ENCODE measurements around the gene LYZL6.
"Not testable (repeated sequence)": the region's sequence is repeated elsewhere in the genome, so short reads cannot be mapped to it uniquely, and the experiment has no call there.

Gene LYZL6

DNA sequence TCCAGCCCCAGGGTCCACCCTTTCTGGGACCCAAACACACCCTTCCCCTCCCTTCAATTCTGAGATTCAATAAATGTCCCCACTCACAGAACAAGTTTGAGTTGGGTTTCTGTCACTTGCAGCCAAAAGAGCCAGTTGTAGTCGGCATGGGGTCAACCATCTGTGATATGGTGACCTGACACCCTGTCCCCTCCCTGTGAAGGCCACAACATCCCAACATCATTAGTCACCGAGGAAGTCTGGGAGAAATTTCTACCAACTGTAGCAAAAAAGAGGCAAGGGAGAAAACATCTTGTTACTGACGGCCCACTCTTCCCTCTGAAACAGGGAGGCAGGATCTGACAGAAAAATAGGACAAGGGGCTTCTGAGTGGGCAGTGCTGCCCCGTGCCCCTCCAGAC, 638 bp upstream of the LYZL6 start:
- no peak for DNase-seq

DNA sequence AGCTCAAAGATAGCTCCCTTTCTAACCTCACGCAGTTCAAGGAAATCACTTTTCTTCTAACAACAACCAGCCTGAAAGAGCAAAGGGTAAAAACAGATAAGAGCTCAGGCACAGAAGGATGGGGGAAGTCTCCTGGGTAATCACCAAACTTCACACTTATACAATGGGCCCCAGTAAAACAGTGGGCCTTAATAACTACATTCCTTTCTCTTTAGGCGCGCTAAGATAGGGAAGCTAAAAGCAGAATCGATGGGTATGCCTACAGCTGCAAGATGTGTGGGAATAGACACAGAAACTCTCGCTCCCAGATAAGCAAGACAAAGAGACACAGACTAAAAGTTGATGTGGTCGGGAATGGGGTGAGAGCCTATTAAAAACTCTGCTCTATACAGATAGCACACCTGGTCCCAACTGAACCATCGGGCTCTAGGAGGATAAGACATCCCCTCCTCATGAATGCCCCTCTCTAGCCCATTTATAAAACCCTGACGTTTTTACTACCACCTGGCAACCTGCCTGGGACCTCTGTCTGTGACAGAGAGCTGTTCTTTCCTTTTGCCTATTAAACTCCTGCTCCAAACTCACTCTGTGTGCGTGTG, 826 bp downstream of the LYZL6 start:
- DNase-seq = no peak

DNA sequence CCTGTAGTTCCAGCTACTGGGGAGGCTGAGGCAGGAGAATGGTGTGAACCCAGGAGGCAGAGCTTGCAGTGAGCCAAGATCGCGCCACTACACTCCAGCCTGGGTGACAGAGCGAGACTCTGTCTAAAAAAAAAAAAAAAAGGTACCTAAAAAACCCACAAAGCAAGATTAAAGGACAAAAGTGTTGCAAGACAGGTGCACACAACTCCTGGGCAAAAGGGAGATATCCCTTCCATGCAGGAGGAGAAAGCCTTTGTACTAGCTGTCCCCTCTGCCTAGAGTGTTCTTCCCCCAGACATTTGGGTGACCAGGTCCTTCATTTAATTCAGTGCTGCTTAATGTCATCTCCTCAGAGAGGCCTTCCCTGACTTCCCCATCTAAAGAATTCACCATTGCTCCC, 5.0 kb downstream of the LYZL6 start:
- not testable (repeated sequence) for DNase-seq

DNA sequence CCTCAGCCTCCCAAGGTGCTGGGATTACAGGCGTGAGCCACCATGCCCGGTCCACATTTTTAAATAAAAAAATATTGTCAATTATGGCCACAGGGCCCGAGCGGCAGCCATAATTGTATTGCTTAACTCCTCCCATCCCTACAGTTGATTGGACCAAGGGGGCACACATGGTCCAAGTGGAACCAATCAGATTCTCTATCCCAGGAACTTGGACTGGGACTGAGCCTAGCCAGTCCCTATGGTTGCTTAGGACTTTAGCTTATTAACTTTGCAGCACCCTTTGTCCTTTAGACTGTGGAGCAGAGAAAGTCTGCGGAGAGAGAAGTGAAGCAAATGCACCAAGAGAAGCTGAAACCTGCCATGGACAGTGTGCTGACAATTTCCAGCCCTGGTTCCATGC, 7.5 kb downstream of the LYZL6 start:
- no peak for DNase-seq

DNA sequence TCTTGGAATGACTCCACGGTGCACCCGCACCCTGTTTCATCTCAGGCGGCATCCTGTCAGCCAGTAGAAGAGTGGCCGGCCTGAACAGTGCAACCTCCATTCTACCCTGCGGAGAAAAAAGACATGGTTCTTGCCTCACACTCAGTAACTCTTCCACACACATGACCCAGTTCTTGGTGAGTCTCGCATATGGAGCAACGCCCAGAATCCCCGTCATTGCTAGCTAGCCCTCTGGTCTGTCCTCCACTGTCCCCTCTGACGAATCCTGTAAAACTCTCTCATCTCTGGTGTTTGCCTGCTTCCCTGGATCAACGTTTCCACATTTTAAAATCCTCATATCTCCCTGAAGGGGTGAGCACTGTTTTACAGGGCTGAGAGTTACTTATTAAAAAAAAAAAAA, 8.8 kb downstream of the LYZL6 start:
- no peak for DNase-seq

DNA sequence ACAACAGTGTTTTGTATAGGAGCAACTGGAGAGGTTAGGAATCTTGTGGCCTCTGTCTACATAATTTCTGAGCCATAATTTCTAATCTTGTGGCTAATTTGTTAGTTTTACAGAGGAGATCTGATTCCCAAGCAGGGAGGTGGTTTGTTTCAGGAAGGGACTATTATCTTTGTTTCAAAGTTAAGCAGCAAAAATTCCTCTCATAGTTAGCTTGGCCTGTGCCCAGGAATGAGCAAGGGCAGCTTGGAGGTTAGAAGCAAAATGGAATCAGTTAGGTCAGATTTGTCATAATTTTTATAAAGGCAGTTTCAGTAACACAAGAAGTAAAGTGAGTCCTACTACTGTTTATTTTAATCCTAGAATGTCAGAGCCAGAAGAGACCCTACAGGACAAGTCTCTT, 10.9 kb downstream of the LYZL6 start:
- DNase-seq = no peak

DNA sequence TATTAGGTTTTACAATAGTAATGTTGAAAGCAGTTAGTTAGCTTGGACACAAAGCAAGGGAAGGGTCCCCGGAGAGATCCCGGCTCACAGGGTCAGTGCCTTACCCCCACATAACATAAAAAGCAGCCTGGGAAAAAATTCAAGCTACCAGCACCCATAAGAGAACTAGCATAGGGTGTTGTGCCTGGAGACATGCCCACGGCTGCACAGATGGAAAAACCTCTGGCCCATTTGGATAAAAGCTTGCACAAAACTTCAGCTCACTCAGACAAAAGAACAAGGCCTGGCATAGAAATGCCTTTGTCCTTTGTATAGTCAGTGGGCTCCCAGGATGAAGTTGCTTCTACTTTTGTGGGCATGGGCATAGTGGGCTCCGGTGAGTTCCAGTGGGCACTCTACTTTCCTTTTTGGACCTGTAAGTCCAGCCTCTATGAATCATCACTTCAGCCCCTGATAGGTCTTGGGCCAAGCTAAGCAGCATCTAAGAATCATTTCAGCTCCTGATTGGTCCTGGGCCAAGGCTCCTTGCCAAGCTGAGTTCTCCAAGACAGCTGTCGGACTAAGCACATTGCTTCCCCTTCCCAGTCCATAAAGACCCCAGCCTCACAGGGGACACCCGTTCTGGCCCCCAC, 11.6 kb downstream of the LYZL6 start:
- no peak for DNase-seq

DNA sequence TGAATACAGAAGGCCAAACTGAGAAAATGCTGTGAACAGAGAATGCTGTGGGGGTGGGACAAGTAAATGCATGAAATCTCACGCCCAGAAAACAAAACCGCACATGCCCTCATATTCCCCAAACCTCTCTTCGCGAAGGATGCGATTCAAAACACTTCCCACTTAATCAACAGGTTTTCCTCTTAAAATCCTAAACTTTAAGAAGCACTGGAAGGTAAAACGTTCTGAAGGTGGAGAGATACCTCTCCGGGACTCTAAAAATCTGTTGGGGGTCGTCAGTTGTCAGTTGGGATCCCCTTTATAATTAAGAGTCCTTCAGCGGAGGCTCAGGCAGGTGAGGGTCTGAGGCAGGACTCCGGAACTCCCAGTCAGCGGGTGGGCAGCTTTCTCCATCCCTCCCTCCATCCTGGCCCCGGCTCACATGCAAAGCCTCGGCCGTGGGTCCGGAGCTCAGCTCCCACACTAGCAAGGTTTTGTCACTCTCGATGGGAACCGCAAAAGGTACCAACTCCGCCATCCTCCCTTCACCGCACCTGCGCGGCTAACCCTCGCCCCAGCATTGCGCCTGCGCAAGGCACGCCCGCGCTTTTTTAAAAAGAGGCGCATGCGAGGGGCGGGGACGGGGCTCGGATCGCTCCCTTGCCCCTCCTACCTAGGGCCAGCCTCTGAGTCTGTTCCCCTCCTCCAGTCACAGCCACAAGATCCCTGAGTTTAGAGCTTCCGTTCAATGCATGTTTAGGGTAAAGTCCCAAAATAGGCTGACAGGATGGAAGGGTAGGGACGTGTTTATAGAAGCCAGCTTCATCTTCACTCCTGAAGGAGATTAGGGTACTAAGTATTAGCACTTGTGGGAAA, 13.1 kb downstream of the LYZL6 start, which contains the start of gene RDM1:
TSS of gene RDM1 (minus strand) at position 563 of the 855 bp plus-strand sequence. CDS start at position 517, 46 bp downstream.
- DNase-seq = peak; percentile 94

DNA sequence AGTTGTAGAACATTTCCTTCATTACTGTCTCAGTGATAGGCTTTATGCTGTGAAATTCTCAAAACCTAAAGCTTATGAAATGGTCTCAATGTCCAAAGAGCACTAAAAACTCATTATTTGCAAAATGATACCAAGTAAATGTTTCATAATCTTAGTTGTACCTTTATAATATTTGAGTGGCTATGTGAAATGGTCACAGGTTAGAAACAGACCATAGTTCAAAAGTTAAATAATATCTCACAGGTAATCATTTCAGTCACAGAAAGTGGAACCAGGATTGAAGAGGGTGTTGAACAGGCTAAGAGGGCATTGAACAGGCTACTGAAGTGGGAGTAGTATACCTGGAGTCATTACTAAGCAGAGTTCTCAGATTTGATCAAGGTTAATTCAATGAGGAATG, 15.8 kb downstream of the LYZL6 start:
- DNase-seq = no peak

DNA sequence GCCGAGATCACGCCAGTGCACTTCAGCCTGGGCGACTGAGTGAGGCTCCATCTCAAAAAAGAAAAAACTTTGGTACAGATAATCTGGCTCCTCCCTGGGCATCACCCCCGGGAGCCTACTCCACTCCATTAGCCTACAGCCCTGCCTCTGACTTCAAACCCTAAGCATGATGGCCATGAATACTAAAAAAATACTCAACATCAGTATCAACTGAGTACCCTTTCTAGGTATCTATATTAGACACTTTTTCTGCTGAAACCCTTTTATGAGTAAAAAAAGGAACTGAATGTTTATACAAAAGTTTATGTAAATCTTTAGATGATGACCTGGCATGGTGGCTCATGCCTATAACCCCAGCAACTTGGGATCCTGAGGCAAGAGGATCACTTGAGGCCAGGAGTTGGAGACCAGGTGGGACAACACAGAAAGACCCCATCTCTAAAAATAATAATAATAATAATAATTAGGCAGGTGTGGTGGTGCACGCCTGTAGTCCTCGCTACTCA, 19.9 kb downstream of the LYZL6 start:
- no peak for DNase-seq

DNA sequence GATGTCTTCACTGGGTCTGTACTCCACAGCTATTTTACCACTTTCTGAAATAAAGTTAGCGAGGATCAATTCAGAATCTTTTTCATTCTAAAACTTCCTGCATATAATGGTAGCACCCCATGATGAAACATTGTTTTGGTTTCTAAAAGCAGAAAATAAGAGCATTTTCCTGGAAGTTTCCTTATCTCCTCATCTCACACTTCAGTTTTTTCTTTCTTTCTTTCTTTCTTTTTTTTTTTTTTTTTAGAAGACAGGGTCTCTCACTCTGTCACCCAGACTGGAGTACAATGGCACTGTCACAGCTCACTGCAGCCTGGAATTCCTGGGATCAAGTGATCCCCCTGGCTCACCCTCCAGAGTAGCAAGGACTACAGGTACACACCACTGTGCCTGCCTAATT, 23.3 kb downstream of the LYZL6 start:
- no peak for DNase-seq

DNA sequence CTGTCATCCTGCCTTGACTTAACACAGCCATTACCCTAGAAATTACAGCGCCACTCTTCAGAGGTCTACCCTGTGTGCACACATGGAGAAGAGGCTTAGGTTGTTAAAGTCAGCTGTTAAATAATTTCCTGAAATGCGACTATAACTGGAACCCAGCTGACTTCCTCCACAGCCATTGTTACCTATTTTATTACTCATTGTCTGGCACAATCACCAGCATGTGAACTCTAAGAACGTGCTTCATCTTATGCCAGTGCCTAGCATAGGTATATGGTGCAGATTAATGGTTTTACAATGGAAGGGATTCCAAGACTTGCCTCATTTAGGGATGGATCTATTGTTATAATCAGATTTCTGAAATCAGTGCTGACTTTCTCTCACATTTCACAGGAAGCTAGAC, 24.8 kb downstream of the LYZL6 start:
- DNase-seq = no peak

DNA sequence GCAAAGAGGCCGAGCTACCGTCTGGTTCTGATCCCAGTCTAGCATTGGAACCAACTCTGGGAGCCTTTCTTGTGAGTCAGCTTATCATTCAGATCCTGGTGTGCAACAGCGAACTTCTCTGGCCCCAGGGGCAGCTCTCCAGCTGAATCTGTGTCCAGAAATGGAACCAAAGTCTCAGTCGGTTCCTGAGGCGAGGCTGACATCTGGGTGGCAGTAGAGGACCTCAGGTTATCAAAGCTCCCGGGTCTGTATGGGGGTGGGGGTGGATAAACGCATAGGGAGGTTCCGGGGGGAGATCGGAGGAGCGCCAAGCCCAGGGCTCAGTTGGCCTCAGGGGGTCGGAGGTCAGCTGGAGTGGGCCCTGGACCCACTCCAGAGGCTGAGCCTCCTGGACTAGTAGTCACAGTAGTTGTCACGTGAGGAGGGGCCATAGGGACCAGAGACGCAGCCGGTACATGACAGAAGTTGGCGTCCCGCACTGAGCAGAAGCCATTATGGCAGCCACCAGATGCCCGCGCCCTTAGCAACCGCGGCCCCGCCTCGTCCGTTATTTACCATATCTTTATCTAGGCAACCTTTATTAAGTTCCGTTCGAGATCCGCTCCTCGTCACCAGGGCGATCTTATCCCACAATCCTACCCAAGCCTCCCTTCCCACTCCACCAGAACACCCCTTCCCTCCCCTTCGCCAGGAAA, 25.8 kb downstream of the LYZL6 start:
- no peak for DNase-seq

DNA sequence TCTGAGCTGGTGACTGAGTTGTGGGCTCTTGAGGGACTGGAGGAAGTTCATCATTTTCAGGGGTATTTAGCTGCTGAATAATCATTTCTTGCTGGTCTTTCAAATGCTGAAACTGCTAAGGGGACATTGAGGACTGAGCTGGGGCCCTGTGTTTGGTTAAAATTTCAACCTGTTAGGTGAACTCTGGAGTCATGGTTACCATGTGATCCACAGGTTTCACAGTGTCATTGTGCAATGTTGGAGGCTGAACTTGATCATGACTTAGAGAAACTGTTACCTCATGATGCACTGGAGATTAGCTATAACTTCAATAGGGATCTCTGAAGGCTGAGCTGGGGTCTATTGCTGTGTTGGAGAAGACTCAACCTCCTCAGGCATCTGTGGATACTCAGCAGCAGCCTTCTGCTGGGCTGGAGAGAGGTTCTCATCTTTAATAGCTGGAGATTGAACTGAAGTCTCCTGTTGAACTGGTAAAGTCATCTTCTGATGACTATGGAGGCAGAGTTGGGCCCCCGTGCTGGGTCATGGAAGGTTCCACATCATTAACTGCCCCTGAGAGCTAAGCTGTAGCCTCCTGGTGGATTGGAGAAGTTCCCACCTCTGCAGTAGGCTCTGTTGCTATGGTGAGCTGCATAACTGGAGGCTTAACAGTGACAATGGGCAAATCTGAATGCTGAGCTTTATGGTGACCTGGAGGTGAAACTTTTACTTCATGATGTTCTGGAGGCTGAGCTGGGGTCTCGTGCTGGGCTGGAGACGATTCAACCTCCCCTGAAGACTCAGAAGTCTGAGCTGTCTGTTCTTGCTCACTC, 28.2 kb downstream of the LYZL6 start:
- no peak for DNase-seq

DNA sequence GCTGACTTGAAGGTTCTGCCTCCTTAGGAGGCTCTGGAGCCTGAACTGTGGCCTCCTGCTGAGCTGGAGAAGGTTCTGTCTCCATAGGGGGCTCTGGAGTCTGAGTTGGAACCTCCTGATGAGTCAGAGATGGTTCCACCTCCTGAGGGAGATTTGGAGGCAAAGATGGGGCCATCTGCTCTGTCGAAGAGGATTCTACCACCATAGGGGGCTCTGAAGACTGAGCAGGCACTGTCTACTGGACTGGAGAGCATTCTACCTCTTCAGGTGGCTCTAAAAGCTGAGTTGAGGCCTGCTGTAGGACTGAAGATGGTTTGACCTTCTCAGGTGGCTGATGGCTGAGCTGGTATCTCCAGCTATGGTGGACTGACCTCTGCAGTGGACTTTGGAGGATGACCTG, 29.2 kb downstream of the LYZL6 start:
- DNase-seq = no peak

DNA sequence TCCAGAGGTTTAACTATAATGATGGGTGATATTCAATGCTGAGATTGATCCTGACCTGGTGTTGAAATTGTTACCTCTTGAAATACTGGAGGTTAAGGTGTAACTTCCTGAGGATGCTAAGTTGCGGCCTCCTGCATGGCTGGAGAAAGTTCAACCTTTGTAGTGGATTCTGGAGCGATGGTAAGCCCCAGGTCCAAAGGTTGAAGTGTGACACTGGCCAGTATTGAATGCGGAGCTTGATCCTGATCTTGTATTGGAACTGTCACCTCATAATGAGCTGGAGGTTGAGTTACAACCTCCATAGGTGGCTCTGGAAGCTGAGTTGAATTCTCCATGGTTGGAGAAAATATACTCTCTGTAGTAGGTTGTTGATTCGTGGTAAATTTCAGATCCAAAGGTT, 29.9 kb downstream of the LYZL6 start:
- DNase-seq = no peak

DNA sequence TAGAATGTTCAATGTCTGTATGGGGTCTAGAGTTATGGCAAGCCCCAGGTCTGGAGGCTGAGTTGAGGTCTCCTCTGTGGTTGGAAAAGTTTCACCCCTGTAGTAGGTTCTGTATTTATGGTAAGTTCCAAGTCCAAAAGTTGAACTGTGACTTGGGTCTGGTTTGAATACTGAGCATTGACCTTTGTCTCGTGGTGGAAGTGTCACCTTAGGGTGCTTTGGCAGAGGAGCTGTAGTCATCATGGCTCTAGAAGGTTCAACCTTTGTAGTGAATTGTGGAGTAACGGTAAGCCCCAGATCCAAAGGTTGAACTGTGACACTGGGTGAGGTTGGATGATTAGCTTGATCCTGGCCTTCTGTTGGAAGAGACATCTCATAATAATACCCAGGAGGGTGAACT, 30.6 kb downstream of the LYZL6 start:
- no peak for DNase-seq

DNA sequence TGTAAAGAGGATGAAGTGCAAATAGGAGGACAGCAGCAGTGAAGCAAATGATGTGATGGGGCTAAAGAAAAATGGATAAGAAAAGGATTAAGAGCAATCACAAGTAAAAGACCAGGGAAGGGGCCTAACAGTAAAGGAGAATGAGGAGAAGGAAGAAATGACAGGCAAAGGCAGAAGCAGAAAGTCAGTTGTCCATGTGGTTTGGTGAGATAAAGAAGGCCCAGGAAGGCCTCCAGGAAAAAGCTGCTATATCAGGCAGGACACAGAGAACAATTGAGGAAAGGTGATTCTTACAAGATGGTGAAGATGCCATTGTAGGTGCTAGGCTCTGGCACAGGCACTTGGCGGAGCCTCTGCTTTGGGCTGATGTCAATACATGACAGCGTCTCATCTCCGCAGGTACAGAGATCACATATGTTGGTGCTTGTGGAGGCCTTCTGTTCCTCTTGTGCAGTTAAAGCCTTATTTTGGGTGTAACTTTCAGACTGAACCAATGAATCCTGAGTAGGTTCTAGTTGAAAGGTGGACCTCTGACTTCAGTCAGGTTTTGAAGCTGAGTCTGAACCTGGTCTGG, 31.1 kb downstream of the LYZL6 start:
- DNase-seq = no peak

DNA sequence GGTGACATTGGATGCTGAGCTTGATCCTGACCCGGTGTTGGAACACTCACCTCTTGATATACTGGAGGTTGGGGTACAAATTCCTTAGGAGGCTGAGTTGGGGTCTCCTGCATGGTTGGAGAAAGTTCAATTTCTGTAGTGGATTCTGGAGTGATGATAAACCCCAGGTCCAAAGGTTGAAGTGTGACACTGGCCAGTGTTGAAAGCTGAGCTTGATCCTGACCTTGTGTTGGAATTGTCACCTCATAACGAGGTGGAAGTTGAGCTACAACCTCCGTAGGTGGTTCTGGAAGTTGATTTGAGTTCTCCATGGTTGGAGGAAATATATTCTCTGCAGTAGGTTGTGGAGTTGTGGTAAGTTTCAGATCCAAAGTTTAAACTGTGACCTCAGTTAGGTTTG, 34.1 kb downstream of the LYZL6 start:
- DNase-seq = no peak

DNA sequence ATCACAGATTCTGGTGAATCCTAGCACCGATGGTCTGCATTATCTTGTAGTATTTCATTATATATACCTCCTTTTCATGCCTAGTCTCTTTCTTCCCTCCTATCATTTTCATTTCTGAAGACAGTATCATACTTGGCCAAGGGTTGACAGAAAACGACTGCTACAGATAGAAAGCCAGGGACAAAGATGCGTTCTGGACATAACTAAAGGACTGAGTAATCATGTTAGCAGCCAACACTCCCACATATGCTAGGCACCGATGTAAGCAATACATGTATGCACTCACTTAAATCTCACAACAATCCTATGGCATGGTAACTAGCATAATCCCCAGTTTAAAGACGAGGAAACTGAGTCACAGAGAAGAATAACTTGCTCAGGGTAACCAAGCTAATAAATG, 35.8 kb downstream of the LYZL6 start:
- no peak for DNase-seq

DNA sequence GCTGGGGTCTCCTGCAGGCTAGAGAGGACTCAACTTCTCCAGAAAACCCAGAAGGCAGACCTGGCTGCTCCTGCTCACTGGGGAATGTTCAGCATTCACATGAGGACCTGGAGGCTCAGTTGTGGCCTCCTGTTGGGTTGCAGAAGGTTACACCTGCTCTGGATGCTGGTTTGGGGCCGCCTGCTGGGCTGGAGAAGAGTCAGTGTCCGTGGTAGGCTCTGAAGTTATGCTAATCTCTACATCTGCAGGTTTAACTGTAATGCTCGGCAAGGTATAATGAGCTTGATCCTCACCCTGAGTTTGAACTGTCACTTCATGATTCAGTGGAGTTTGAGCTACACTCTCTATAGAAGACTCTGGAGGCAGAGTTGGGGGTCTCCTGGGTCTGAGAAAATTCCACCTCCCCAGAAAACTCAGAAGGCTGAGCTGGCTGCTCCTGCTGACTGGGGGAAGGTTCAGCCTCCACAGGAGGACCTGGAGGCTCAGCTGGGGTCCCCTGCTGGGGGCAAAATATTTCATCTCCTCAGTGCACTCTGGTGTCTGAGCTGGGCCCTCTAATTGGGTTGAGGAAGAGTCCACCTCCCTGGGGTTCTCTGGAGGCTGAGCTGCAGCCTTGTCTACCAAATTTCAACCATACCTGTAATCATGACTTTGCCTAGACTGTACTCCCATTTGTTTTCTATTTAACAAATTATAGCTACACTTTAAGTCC, 36.4 kb downstream of the LYZL6 start:
- DNase-seq = no peak

Measured in activated CD4-positive, alpha-beta T cell treated with anti-CD3 and anti-CD28 coated beads for 48 hours (primary cell).